Breast epithelium (tissue), 3 donors: Measurements from ENCODE around the gene PCDHGA3.

Experiments used
- POLR2A ChIP-seq: fragments of 450-650 bp; IDR thresholded peaks from one replicate; pipeline ENCODE4 v1.6.1; 2016; ENCODE audit warnings: antibody characterized with exemption, mild to moderate bottlenecking, moderate library complexity
- TF ChIP-seq, protein P1 (sequence below), 3 donors: fragments of 450-650 bp; IDR thresholded peaks; one replicate each; pipeline ENCODE4 v1.5.1; 2016 to 2017; ENCODE audit warnings: antibody characterized with exemption in 3 of 3, mild to moderate bottlenecking in 3 of 3, moderate library complexity in 3 of 3

DNA sequence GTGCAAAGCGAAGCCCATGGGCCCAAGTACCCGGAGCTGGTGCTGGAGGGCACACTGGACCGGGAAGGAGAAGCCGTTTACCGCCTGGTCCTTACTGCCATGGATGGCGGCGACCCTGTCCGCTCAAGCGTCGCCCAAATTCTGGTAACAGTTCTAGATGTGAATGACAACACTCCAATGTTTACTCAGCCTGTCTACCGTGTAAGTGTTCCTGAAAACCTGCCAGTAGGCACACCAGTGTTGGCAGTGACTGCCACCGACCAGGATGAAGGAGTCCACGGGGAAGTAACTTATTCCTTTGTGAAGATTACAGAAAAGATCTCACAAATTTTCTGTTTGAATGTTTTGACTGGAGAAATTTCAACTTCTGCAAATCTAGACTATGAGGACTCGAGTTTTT lies 31.0 kb downstream of the PCDHGA3 start:
- no peak for TF ChIP-seq POLR2A
- TF ChIP-seq, protein P1, sequence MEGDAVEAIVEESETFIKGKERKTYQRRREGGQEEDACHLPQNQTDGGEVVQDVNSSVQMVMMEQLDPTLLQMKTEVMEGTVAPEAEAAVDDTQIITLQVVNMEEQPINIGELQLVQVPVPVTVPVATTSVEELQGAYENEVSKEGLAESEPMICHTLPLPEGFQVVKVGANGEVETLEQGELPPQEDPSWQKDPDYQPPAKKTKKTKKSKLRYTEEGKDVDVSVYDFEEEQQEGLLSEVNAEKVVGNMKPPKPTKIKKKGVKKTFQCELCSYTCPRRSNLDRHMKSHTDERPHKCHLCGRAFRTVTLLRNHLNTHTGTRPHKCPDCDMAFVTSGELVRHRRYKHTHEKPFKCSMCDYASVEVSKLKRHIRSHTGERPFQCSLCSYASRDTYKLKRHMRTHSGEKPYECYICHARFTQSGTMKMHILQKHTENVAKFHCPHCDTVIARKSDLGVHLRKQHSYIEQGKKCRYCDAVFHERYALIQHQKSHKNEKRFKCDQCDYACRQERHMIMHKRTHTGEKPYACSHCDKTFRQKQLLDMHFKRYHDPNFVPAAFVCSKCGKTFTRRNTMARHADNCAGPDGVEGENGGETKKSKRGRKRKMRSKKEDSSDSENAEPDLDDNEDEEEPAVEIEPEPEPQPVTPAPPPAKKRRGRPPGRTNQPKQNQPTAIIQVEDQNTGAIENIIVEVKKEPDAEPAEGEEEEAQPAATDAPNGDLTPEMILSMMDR (IDR thresholded peaks at IDR 0.05): no peak
